Panc1 (cell line): Measurements from ENCODE around the gene H6PD. TPM values are rescaled to one million over a fixed set of nuclear protein-coding genes. Genes with fewer than 3 reads are reported as not detected.

ENCODE experiments used
- ATAC-seq: fragments of 200-7000 bp; cut with Tn5 transposase; 2 replicates; pipeline ENCODE4 v1.9.1; 2020; ENCODE audit warnings: mild to moderate bottlenecking, moderate library complexity
- BruUV-seq: library from RNA; stranded (reverse); fragments of 400-500 nt; replicated peaks from 2 replicates; lab custom pipeline; 2021; lab: Mats Ljungman, UMichigan
- CTCF ChIA-PET: fragments of 300-600 bp; sonication (Branson Sonifier 250); formaldehyde crosslinking; loops from one replicate; lab custom pipeline; 2022; ENCODE audit warnings: antibody characterized with exemption; lab: Charles Lee
- POLR2A ChIA-PET: fragments of 300-600 bp; sonication (Branson Sonifier 250); formaldehyde crosslinking; loops from one replicate; lab custom pipeline; 2022; ENCODE audit warnings: antibody characterized with exemption; lab: Charles Lee
- DNase-seq: peaks from one replicate; pipeline ENCODE4 v3.0.0-alpha.2; 2010; ENCODE audit warnings: low read depth, low spot score
- H3K27ac ChIP-seq: 2 replicates; pipeline ENCODE4 v1.5.1; 2011; ENCODE audit warnings: mild to moderate bottlenecking, low read length, inconsistent platforms
- H3K27me3 ChIP-seq: fragments of 200-500 bp; sonication (Bioruptor generic); 2 replicates; pipeline ENCODE4 v1.6.0; 2014; ENCODE audit warnings: low read length, inconsistent platforms; ENCODE audit not compliant: control insufficient read depth, insufficient read depth
- H3K36me3 ChIP-seq: fragments of 200-500 bp; sonication (Bioruptor generic); 2 replicates; pipeline ENCODE4 v1.5.1; 2014; ENCODE audit warnings: inconsistent platforms, mild to moderate bottlenecking, low read length, moderate library complexity; ENCODE audit not compliant: control insufficient read depth, insufficient read depth
- H3K4me1 ChIP-seq: 2 replicates; pipeline ENCODE4 v1.5.1; 2011; ENCODE audit warnings: inconsistent platforms, mild to moderate bottlenecking, low read length, moderate library complexity; ENCODE audit not compliant: control insufficient read depth, insufficient read depth
- H3K4me3 ChIP-seq, 2 experiments: 2 replicates each; pipeline ENCODE4 v1.5.1; 2011 to 2012; ENCODE audit warnings: low read depth in 2 of 2, low read length in 2 of 2, mild to moderate bottlenecking in 2 of 2, inconsistent platforms in 1 of 2, moderate library complexity in 1 of 2
- H3K9me3 ChIP-seq: fragments of 200-500 bp; sonication (Bioruptor generic); 2 replicates; pipeline ENCODE4 v1.5.1; 2014; ENCODE audit warnings: low read depth, mild to moderate bottlenecking, inconsistent platforms, low read length, moderate library complexity; ENCODE audit not compliant: control insufficient read depth, insufficient read depth
- POLR2AphosphoS5 ChIP-seq: IDR thresholded peaks from 2 replicates; pipeline ENCODE4 v1.6.1; 2012; ENCODE audit warnings: mild to moderate bottlenecking, low read depth, low read length, moderate library complexity
- REST ChIP-seq, 2 experiments: IDR thresholded peaks; 2 replicates each; pipeline ENCODE4 v1.6.1; 2011 to 2012; ENCODE audit warnings: low read depth in 2 of 2, control low read depth in 1 of 2, low read length in 1 of 2, mild to moderate bottlenecking in 1 of 2, moderate library complexity in 1 of 2; ENCODE audit not compliant: insufficient read depth in 1 of 2
- SIN3A ChIP-seq: IDR thresholded peaks from 2 replicates; pipeline ENCODE4 v1.6.1; 2012; ENCODE audit warnings: low read depth, mild to moderate bottlenecking, low read length, moderate library complexity, borderline replicate concordance; ENCODE audit not compliant: insufficient read depth
- TCF7L2 ChIP-seq: IDR thresholded peaks from 2 replicates; pipeline ENCODE4 v1.6.1; 2011; ENCODE audit warnings: mild to moderate bottlenecking, low read depth, low read length, inconsistent platforms
- in situ Hi-C: cut with HindIII; loops from 2 replicates; pipeline ENCODE4 v1.10.0; 2016; ENCODE audit warnings: low sequenced_read_pairs, low pct_unique_long_range_greater_than_20kb
- intact Hi-C: fragments of 100-400 bp; cut with micrococcal nuclease; formaldehyde crosslinking; loops from one replicate; pipeline ENCODE4 v1.10.0; 2022; ENCODE audit not compliant: unreplicated experiment
- total RNA-seq: library from RNA; stranded (reverse); gene quantifications from one replicate; pipeline ENCODE4 v1.2.1, GENCODE V29; 2021; ENCODE audit not compliant: unreplicated experiment
- TF ChIP-seq, protein P1 (sequence below): fragments of 450-650 bp; IDR thresholded peaks from 2 replicates; pipeline ENCODE4 v1.5.1; 2017; ENCODE audit warnings: mild to moderate bottlenecking

H6PD gene
- total RNA-seq, 1 experiment from 2014 or later: 23.5 TPM

GRCh38 chr1:9246841-9247785, 12.5 kb downstream of the H6PD start:
- intact Hi-C loops: no loop called here
- no peak for DNase-seq
- Histone ChIP-seq H3K36me3 (no peaks in the 10 kb centered on the region), H3K27ac (no peak overlapping the region), H3K9me3 (no peaks in the 10 kb centered on the region), H3K4me3 (no peak overlapping the region), H3K4me1 (peaks cover 2% of the 10 kb centered on the region; the same call in 1 of the 2 replicates), H3K27me3 (no peaks in the 10 kb centered on the region)
- ATAC-seq: no peak
- TF ChIP-seq, protein P1, sequence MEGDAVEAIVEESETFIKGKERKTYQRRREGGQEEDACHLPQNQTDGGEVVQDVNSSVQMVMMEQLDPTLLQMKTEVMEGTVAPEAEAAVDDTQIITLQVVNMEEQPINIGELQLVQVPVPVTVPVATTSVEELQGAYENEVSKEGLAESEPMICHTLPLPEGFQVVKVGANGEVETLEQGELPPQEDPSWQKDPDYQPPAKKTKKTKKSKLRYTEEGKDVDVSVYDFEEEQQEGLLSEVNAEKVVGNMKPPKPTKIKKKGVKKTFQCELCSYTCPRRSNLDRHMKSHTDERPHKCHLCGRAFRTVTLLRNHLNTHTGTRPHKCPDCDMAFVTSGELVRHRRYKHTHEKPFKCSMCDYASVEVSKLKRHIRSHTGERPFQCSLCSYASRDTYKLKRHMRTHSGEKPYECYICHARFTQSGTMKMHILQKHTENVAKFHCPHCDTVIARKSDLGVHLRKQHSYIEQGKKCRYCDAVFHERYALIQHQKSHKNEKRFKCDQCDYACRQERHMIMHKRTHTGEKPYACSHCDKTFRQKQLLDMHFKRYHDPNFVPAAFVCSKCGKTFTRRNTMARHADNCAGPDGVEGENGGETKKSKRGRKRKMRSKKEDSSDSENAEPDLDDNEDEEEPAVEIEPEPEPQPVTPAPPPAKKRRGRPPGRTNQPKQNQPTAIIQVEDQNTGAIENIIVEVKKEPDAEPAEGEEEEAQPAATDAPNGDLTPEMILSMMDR: no peak
- TF ChIP-seq POLR2AphosphoS5: no peak
- TF ChIP-seq REST (IDR thresholded peaks at IDR 0.05; ENCODE audit: insufficient read depth in 1 of 2, low read depth in 2 of 2, low read length in 1 of 2): no peak
- TF ChIP-seq TCF7L2: no peak
- TF ChIP-seq SIN3A: no peak
- BruUV-seq: no TSS peak
- ChIA-PET POLR2A (no interaction called here), CTCF (no interaction called here)
- in situ Hi-C loops: no loop called here

GRCh38 chr1:9247894-9248293, 13.3 kb downstream of the H6PD start:
- Histone ChIP-seq H3K4me1 (peaks cover 2% of the 10 kb centered on the region; the same call in 1 of the 2 replicates), H3K4me3 (no peak overlapping the region), H3K27me3 (no peaks in the 10 kb centered on the region), H3K36me3 (no peaks in the 10 kb centered on the region), H3K27ac (no peak overlapping the region), H3K9me3 (no peaks in the 10 kb centered on the region)
- CTCF ChIA-PET: no interaction called here
- DNase-seq: no peak
- no peak for TF ChIP-seq POLR2AphosphoS5
- no peak for TF ChIP-seq SIN3A
- no peak for TF ChIP-seq REST (IDR thresholded peaks at IDR 0.05; ENCODE audit: insufficient read depth in 1 of 2, low read depth in 2 of 2, low read length in 1 of 2)
- TF ChIP-seq, protein P1: no peak
- TF ChIP-seq TCF7L2: no peak
- in situ Hi-C loops (no loop called here), intact Hi-C loops (no loop called here)
- no TSS peak for BruUV-seq
- POLR2A ChIA-PET: interaction anchor here (0.6 kb wide), 1 partner anchor 87 kb away, joined by 3 read pairs; no protein-coding TSS in a partner anchor
- no peak for ATAC-seq
